HepG2 (cell line): Measurements from ENCODE around the gene FITM1. TPM values are rescaled to one million over a fixed set of nuclear protein-coding genes. Genes with fewer than 3 reads are reported as not detected.

Experiments used
- ATAC-seq: fragments of 200-7000 bp; cut with Tn5 transposase; 3 replicates; pipeline ENCODE4 v1.9.1; 2020; ENCODE audit warnings: mild to moderate bottlenecking, moderate library complexity
- BruUV-seq: library from RNA; stranded (reverse); fragments of 400-500 nt; replicated peaks from 2 replicates; lab custom pipeline; 2021; lab: Mats Ljungman, UMichigan
- CTCF ChIA-PET: fragments of 300-600 bp; formaldehyde crosslinking; extraction: SDS; loops from one replicate; lab custom pipeline; 2021; ENCODE audit warnings: low total read pairs, inconsistent platforms, low intra/inter-chr PET ratio; lab: Yijun Ruan, JAX
- POLR2A ChIA-PET: fragments of 350-600 bp; sonication (Branson Sonifier 250); formaldehyde crosslinking; loops from one replicate; lab custom pipeline; 2020; ENCODE audit warnings: antibody characterized with exemption, inconsistent platforms; lab: Yijun Ruan, JAX
- DNase-seq: peaks from one replicate; pipeline ENCODE4 v3.0.0-alpha.2; 2015; ENCODE audit warnings: low spot score
- FAIRE-seq: peaks from 3 replicates; lab custom pipeline; 2011; peaks lifted over from hg19 to GRCh38; lab: Jason Lieb, UNC
- H2AFZ ChIP-seq: one replicate; pipeline ENCODE4 v1.6.1; 2011; ENCODE audit warnings: low read length, inconsistent platforms
- H3K27ac ChIP-seq: fragments of 300-600 bp; 3 replicates; pipeline ENCODE4 v1.8.0; 2011; ENCODE audit warnings: mixed run types, mild to moderate bottlenecking, mixed read lengths, low read length, inconsistent platforms; ENCODE audit not compliant: insufficient read depth; ENCODE audit errors: extremely low read length
- H3K27me3 ChIP-seq, 2 experiments: fragments of 200-600 bp in 1 of 2; 2 replicates in 1 of 2; 3 replicates in 1 of 2; pipeline versions ENCODE4 v1.6.0 to v1.8.0; 2011; ENCODE audit warnings: low read length in 2 of 2, mild to moderate bottlenecking in 2 of 2, moderate library complexity in 2 of 2, inconsistent platforms in 1 of 2; ENCODE audit not compliant: insufficient read depth in 2 of 2, control insufficient read depth in 1 of 2
- H3K36me3 ChIP-seq, 2 experiments: fragments of 200-600 bp in 1 of 2; replicated peaks in 1 of 2; 2 replicates in 1 of 2; 3 replicates in 1 of 2; pipeline versions ENCODE4 v1.5.1 to v1.8.0; 2011; ENCODE audit warnings: low read length in 2 of 2, inconsistent platforms in 1 of 2; ENCODE audit not compliant: insufficient read depth in 2 of 2, control insufficient read depth in 1 of 2
- H3K4me1 ChIP-seq: 2 replicates; pipeline ENCODE4 v1.5.1; 2012; ENCODE audit warnings: low read length, inconsistent platforms; ENCODE audit not compliant: insufficient read depth
- H3K4me2 ChIP-seq: 2 replicates; pipeline ENCODE4 v1.6.0; 2011; ENCODE audit warnings: low read depth, low read length, inconsistent platforms
- H3K4me3 ChIP-seq, 3 experiments: fragments of 200-600 bp in 1 of 3; sonication (generic), shearing (Covaris generic) in 1 of 3; replicated peaks in 1 of 3; 2 replicates each; pipeline ENCODE4 v1.5.1; 2011 to 2016; ENCODE audit warnings: low read length in 3 of 3, inconsistent platforms in 2 of 3, low read depth in 2 of 3, mild to moderate bottlenecking in 2 of 3, control low read depth in 1 of 3, mixed read lengths in 1 of 3; ENCODE audit not compliant: insufficient read depth in 1 of 3
- H3K79me2 ChIP-seq: one replicate; pipeline ENCODE4 v1.6.1; 2011; ENCODE audit warnings: low read length, inconsistent platforms; ENCODE audit not compliant: insufficient read depth
- H3K9ac ChIP-seq: 2 replicates; pipeline ENCODE4 v1.6.0; 2011; ENCODE audit warnings: mild to moderate bottlenecking, low read depth, low read length, inconsistent platforms; ENCODE audit not compliant: insufficient read depth
- H3K9me3 ChIP-seq: 2 replicates; pipeline ENCODE4 v1.5.1; 2012; ENCODE audit warnings: mild to moderate bottlenecking, low read length
- H4K20me1 ChIP-seq: 2 replicates; pipeline ENCODE4 v1.6.0; 2011; ENCODE audit warnings: inconsistent platforms, mild to moderate bottlenecking, low read length, moderate library complexity; ENCODE audit not compliant: insufficient read depth
- ATF4 ChIP-seq, 2 experiments: fragments of 450-650 bp in 1 of 2; sonication (generic) in 1 of 2; formaldehyde crosslinking; IDR thresholded peaks; 2 replicates each; pipeline versions ENCODE4 v1.5.0 to v1.8.0; 2020 to 2022; ENCODE audit warnings: mild to moderate bottlenecking in 1 of 2, missing genetic modification reagents in 1 of 2
- CEBPB ChIP-seq: IDR thresholded peaks from 2 replicates; pipeline ENCODE4 v1.6.1; 2011; ENCODE audit warnings: low read depth, low read length, improper control_type of control experiment, borderline replicate concordance
- CHD2 ChIP-seq: IDR thresholded peaks from 2 replicates; pipeline ENCODE4 v1.6.1; 2011; ENCODE audit warnings: low read depth, low read length, improper control_type of control experiment
- ERF ChIP-seq: IDR thresholded peaks from 2 replicates; pipeline ENCODE4 v1.6.1; 2018; ENCODE audit warnings: missing biosample characterization, missing genetic modification reagents
- KDM5B ChIP-seq: sonication (generic); formaldehyde crosslinking; IDR thresholded peaks from 2 replicates; pipeline ENCODE4 v1.4.0; 2020; ENCODE audit warnings: missing genetic modification reagents, mild to moderate bottlenecking, borderline replicate concordance
- KLF12 ChIP-seq: sonication (generic); formaldehyde crosslinking; IDR thresholded peaks from 2 replicates; pipeline ENCODE4 v1.4.0; 2020; ENCODE audit warnings: missing genetic modification reagents, borderline replicate concordance
- MLX ChIP-seq: IDR thresholded peaks from 2 replicates; pipeline ENCODE4 v1.6.1; 2016
- NFRKB ChIP-seq: fragments of 450-650 bp; IDR thresholded peaks from 2 replicates; pipeline ENCODE4 v1.6.1; 2017
- NKX3-1 ChIP-seq: sonication (generic); formaldehyde crosslinking; IDR thresholded peaks from 2 replicates; pipeline ENCODE4 v1.5.0; 2020; ENCODE audit warnings: missing genetic modification reagents
- PRPF4 ChIP-seq: fragments of 200-400 bp; formaldehyde crosslinking; IDR thresholded peaks from 2 replicates; pipeline ENCODE4 v1.6.1; 2016; ENCODE audit warnings: low read length, low read depth; ENCODE audit not compliant: poor library complexity, severe bottlenecking
- REL ChIP-seq: sonication (generic); formaldehyde crosslinking; conservative IDR thresholded peaks from 2 replicates; pipeline ENCODE4 v1.8.0; 2022; ENCODE audit warnings: mild to moderate bottlenecking, missing genetic modification reagents, moderate library complexity
- RNF2 ChIP-seq: fragments of 450-650 bp; conservative IDR thresholded peaks from 2 replicates; pipeline ENCODE4 v1.6.1; 2016; ENCODE audit warnings: low read depth
- SMAD1 ChIP-seq: sonication (generic); formaldehyde crosslinking; IDR thresholded peaks from 2 replicates; pipeline ENCODE4 v1.4.0; 2020; ENCODE audit warnings: missing genetic modification reagents, low read depth, mild to moderate bottlenecking, borderline replicate concordance
- TARDBP ChIP-seq: sonication (generic); formaldehyde crosslinking; IDR thresholded peaks from 2 replicates; pipeline ENCODE4 v1.8.0; 2022; ENCODE audit warnings: mild to moderate bottlenecking, missing genetic modification reagents
- ZFP36L2 ChIP-seq: sonication (generic); formaldehyde crosslinking; IDR thresholded peaks from 2 replicates; pipeline ENCODE4 v1.4.0; 2020; ENCODE audit warnings: missing genetic modification reagents
- ZNF432 ChIP-seq: sonication (generic); formaldehyde crosslinking; IDR thresholded peaks from 2 replicates; pipeline ENCODE4 v1.5.0; 2020; ENCODE audit warnings: missing genetic modification reagents, mild to moderate bottlenecking, borderline replicate concordance
- ZNF441 ChIP-seq: sonication (generic); formaldehyde crosslinking; IDR thresholded peaks from 2 replicates; pipeline ENCODE4 v1.7.0; 2021; ENCODE audit warnings: missing genetic modification reagents, borderline replicate concordance
- ZNF839 ChIP-seq: sonication (generic); formaldehyde crosslinking; IDR thresholded peaks from 2 replicates; pipeline ENCODE4 v1.4.0; 2020; ENCODE audit warnings: missing genetic modification reagents, mild to moderate bottlenecking, borderline replicate concordance
- ZNF891 ChIP-seq: sonication (generic); formaldehyde crosslinking; IDR thresholded peaks from 2 replicates; pipeline ENCODE4 v1.5.0; 2020; ENCODE audit warnings: mild to moderate bottlenecking, missing genetic modification reagents
- WGBS: methylation state at CpG from one replicate; pipeline ENCODE4 v1.1.6; 2017; ENCODE audit warnings: low lambda C conversion rate; 5-methylcytosine and 5-hydroxymethylcytosine counted together
- in situ Hi-C: cut with HindIII; loops from 2 replicates; pipeline ENCODE4 v1.10.0; 2017; ENCODE audit warnings: low pct_unique_long_range_greater_than_20kb; ENCODE audit not compliant: extremely low pct_ligation_motif_present
- intact Hi-C: fragments of 100-400 bp; cut with micrococcal nuclease; formaldehyde crosslinking; loops from one replicate; pipeline ENCODE4 v1.10.0; 2022; ENCODE audit not compliant: unreplicated experiment
- polyA plus RNA-seq, 8 experiments: library from polyadenylated mRNA; depleted of rRNA in 3 of 8; stranded (reverse) in 7 of 8; unstranded in 1 of 8; fragments of >200 nt; fragmentation: Illumina TruSeq in 4 of 8; extraction: Trizol in 4 of 8; gene quantifications; 2 replicates each; pipeline versions ENCODE4 v1.2.1 to v1.2.3, GENCODE V29; 2011 to 2016; ENCODE audit warnings: low read depth in 4 of 8, missing spikeins in 1 of 8, mixed read lengths in 1 of 8; ENCODE audit not compliant: insufficient read depth in 1 of 8
- total RNA-seq, 5 experiments: library from RNA; depleted of rRNA; stranded (reverse); fragments of >200 nt; fragmentation: Illumina TruSeq; extraction: Trizol; gene quantifications; 2 replicates each; pipeline ENCODE4 v1.2.3, GENCODE V29; 2016; ENCODE audit warnings: low read depth in 1 of 5
- TF ChIP-seq, protein P1 (sequence below): sonication (generic); formaldehyde crosslinking; IDR thresholded peaks from 2 replicates; pipeline ENCODE4 v1.4.0; 2020; ENCODE audit warnings: missing genetic modification reagents

The FITM1 gene
- total and polyA plus RNA-seq, 2 of the 13 experiments (the other 11 are each of a cell fraction or from before 2014, with no cell fraction given): 2.7 to 5.8 TPM

- WGBS: 93% methylated on average over 3 of the region's 3 CpGs
- Histone ChIP-seq H3K4me2 (no peak overlapping the region), H3K27me3 (no peaks in the 10 kb centered on the region), H3K9me3 (no peaks in the 10 kb centered on the region), H4K20me1 (no peaks in the 10 kb centered on the region), H3K9ac (no peak overlapping the region), H3K4me3 (no peak overlapping the region), H3K4me1 (no peaks in the 10 kb centered on the region), H3K36me3 (peaks cover 30 to 40% of the 10 kb centered on the region in 2 experiments; a peak in 4 of 5 replicates), H2AFZ (no peak overlapping the region), H3K79me2 (no peaks in the 10 kb centered on the region), H3K27ac (no peak overlapping the region)
- intact Hi-C loops (no loop called here), in situ Hi-C loops (no loop called here)
- POLR2A ChIA-PET: interaction anchor here (0.8 to 1.1 kb wide), 3 partner anchors 14 to 30 kb away, joined by 3 read pairs; partner anchors contain the start of gene PSME2
- no peak for DNase-seq
- CTCF ChIA-PET: no interaction called here
- no peak for FAIRE-seq
- ATAC-seq: no peak
- no TSS peak for BruUV-seq
- TF ChIP-seq CHD2 (no peak), REL (no peak), ZNF441 (CRISPR knock-in tag) (0 out of 2 replicates have a peak, but pooled peaks have one; percentile 31), ZFP36L2 (CRISPR knock-in tag) (no peak), ZNF839 (CRISPR knock-in tag) (no peak), TARDBP (no peak), ZNF891 (CRISPR knock-in tag) (no peak), KLF12 (CRISPR knock-in tag) (no peak), ERF (CRISPR knock-in tag) (no peak), NFRKB (no peak), SMAD1 (no peak), PRPF4 (no peak), KDM5B (no peak), RNF2 (no peak), ATF4 (CRISPR knock-in tag; IDR thresholded peaks at IDR 0.05) (peak in 1 of 2 experiments; percentile 94; a peak in 2 of 4 replicates), ZNF432 (CRISPR knock-in tag) (no peak), NKX3-1 (CRISPR knock-in tag) (no peak), CEBPB (peak; percentile 88), MLX (CRISPR knock-in tag) (no peak)
- TF ChIP-seq, protein P1, sequence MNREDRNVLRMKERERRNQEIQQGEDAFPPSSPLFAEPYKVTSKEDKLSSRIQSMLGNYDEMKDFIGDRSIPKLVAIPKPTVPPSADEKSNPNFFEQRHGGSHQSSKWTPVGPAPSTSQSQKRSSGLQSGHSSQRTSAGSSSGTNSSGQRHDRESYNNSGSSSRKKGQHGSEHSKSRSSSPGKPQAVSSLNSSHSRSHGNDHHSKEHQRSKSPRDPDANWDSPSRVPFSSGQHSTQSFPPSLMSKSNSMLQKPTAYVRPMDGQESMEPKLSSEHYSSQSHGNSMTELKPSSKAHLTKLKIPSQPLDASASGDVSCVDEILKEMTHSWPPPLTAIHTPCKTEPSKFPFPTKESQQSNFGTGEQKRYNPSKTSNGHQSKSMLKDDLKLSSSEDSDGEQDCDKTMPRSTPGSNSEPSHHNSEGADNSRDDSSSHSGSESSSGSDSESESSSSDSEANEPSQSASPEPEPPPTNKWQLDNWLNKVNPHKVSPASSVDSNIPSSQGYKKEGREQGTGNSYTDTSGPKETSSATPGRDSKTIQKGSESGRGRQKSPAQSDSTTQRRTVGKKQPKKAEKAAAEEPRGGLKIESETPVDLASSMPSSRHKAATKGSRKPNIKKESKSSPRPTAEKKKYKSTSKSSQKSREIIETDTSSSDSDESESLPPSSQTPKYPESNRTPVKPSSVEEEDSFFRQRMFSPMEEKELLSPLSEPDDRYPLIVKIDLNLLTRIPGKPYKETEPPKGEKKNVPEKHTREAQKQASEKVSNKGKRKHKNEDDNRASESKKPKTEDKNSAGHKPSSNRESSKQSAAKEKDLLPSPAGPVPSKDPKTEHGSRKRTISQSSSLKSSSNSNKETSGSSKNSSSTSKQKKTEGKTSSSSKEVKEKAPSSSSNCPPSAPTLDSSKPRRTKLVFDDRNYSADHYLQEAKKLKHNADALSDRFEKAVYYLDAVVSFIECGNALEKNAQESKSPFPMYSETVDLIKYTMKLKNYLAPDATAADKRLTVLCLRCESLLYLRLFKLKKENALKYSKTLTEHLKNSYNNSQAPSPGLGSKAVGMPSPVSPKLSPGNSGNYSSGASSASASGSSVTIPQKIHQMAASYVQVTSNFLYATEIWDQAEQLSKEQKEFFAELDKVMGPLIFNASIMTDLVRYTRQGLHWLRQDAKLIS (CRISPR knock-in tag): no peak
Observed at GRCh38 chr14:24167469-24168114, 37.1 kb downstream of the FITM1 start.
